Activated CD4-positive, alpha-beta T cell treated with anti-CD3 and anti-CD28 coated beads, Interleukin-2, Interleukin-6, amounts not matched to agents 100 ng/mL and 50 ng/mL, durations not matched to agents 16 hours and 8 hours (primary cell): ENCODE results near the gene PLIN1.
"Not testable (repeated sequence)": the region's sequence is repeated elsewhere in the genome, so short reads cannot be mapped to it uniquely, and the experiment has no call there.

ENCODE experiments used
- DNase-seq: peaks from one replicate; pipeline ENCODE4 v3.0.0-alpha.2; 2020

PLIN1 gene, protein sequence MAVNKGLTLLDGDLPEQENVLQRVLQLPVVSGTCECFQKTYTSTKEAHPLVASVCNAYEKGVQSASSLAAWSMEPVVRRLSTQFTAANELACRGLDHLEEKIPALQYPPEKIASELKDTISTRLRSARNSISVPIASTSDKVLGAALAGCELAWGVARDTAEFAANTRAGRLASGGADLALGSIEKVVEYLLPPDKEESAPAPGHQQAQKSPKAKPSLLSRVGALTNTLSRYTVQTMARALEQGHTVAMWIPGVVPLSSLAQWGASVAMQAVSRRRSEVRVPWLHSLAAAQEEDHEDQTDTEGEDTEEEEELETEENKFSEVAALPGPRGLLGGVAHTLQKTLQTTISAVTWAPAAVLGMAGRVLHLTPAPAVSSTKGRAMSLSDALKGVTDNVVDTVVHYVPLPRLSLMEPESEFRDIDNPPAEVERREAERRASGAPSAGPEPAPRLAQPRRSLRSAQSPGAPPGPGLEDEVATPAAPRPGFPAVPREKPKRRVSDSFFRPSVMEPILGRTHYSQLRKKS

DNA sequence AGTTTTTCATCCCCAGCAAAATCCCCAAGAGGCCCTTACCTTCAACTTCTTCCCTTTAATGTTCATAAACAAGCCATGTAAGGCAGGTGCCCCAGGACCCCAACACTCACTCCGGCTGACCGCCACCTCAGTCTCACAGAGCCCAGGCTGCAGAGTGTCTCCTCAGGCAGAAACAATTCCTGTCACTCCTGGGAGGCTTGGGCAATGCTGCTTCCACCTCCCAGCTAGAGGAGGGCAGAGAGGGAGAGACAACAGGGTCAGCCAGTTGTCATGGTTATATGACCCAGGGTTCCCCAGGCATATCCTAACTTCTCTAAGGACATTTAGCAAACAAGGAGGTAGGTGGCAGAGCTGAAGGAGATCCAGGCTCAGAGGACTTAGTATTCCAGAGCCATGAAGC lies at the start of gene PLIN1:
PLIN1 (minus strand) TSS at position 156 of the 400 bp plus-strand sequence. CDS start 1,878 bp downstream, outside the sequence.
- no peak for DNase-seq

DNA sequence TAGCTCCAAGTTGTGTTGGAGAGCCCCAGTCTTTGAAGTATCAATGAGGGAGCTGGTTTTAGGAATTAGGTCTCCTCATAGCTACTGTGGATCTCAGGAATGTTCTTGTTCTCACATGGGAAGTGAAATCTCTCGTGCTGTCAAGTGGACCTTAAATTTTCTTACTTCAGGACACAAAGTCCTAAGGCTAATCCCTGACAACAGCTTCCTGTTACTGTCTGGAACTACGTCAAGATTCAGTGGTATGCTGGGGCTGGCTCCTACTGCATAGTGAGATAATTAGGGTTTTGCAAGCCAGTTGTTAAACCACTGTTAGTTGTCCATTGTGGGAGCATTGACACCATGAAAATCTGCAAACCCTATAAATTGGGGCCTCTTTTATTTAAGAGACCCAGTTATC lies 49.1 kb upstream of the PLIN1 start:
- no peak for DNase-seq

DNA sequence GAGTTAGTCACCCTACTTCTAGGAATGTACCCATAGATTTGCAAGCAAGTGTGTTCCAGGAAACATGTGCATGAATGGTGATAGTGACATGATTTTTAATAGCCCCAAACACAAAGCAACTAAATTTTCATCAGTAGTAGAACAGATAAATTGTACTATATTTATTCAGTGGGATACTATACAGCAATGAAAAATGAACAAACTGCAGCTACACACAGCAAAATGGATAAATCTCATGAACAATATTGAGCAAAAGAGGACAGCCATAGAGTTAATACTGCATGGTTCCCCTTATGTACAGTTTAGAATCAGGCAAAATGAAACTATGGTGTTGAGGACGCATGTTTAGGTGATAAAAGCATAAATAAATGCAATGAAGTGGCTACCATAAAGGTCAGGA lies 45.9 kb upstream of the PLIN1 start:
- DNase-seq = no peak

DNA sequence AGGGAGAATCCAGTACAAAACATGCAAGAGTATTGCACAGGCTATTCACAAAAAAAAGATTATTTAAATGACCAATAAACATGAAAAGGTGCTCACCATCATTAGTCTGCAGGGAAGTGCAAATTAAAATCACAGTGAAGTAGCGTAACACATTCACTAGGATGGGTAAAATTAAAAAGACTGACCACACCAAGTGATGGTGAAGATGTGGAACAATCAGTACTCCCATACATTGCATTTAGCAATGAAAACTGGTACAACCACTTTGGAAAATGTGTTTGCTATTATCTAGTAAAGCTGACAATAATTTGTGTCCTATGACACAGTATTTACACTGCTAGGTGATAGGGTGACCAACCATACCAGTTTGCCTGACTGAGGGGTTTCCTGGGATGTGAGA lies 45.5 kb upstream of the PLIN1 start:
- no peak for DNase-seq

DNA sequence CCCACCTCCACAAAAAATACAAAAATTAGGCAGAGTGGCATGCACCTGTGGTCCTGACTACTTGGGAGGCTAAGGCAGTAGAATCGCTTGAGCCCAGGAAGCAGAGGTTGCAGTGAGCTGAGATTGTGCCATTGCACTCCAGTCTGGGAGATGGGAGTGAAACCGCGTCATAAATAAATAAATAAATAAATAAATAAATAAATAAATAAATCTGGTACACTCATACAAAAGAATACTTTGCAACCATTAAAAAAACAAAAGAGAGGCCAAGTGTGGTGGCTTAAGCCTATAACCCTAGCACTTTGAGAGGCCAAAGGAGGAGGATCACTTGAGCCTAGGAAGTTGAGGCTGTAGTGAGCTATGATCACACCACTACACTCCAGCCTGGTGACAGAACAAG lies 43.9 kb upstream of the PLIN1 start:
- no peak for DNase-seq

DNA sequence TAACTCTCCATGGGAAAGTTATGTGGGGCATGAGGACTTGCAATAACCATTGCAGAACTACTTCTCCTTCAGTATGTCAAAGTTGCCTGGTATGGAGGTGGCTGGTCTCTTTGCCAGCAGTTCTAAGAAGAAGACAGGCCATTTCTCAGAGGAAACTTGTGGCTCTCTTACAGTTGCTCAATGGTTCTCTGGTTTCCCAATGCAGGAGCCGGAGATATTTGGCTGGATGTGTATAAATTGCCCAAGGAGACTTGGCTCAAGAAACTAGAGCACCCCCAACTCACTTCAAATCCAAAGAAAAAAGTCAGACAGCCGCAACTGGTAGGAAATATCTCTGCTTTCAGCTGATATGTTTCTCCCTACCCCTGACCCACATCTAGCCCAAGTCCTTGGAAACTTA lies 35.6 kb upstream of the PLIN1 start:
- DNase-seq = no peak

DNA sequence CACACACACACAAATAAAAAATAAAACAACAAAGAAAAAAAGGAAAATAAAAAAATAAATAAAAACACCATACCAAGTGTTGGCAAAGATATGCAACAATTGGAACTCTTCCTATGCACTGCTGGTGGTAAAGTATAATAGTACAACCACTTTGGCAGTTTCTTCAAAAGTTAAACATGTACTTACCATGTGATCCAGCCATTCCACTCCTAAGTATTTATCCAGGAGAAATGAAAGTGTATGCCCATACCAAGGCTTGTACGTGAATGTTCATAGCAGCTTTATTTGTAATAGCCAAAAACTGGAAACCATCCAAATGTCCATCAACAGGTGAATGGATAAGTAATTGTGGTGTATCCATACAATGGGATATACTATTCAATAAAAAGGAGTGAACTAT lies 28.4 kb upstream of the PLIN1 start:
- no peak for DNase-seq

DNA sequence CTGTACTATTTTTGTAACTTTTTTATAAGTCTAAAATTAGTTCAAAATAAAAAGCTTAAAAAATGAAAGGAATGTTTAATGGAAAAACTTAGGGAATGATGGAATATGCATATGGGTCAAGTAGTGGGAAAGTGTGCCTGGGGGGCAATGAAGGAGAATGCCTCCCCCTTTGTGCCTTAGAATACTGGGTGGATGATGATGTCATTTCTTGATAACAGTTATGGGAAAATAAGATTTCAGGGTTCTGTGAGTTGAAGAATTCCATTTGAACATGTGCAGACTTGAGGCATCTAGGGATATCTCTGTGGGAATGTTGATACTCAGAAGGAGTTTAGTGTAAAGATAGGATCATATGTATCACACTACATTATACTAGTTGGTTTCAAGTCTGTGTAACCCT lies 25.2 kb upstream of the PLIN1 start:
- no peak for DNase-seq

DNA sequence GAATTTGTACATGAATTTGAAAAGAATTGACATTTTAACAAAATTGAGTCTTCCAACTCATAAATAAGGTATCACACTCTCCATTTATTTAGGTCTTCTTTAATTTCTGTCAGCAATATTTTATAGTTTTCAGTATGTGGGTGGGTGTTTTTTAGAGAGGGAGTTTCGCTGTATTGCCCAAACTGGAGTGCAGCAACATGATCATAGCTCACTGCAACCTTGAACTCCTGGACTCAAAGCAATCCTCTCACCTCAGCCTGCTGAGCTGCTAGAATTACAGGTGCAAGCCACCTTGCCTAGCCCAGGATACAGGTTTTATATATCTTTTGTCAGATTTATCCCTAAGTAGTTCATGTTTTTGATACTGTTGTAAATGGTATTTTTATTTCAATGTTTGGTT lies 16.0 kb upstream of the PLIN1 start:
- no peak for DNase-seq

DNA sequence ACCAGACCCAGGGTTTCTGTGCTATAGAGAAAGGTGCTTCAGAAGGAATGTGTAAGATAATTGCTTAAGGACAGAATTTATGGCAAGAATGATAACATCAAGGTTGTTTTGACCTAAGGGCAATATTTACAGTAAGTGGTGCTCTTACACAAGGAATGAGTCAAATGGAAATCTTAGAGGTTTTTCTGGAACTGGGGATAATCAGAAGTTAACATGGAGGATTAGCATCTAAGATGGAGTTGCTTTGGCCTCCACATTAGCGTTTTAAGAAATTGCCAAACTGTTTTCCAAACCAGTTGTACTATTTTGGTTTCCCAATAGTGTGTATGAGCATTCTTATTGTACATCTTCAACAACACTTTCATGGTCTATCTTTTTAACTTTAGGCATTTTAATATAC lies 14.5 kb upstream of the PLIN1 start:
- DNase-seq = peak; percentile 7

DNA sequence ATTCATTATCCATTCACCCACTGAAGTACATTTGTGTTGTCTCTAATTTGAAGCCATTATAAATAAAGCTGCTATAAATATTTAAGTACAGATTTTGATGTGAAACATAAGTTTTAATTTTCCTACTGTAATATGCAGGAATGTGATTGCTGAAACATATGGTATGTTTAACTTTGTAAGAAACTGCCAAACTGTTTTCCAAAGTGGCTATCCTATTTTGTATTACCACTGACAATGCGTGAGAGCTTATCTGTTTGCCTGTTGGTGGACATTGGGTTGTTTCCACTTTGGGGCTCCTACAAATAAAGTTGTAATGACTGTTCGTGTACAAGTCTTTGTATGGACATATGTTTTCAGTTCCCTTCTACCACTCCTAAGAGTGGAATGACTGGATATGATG lies 13.9 kb upstream of the PLIN1 start:
- DNase-seq = no peak

DNA sequence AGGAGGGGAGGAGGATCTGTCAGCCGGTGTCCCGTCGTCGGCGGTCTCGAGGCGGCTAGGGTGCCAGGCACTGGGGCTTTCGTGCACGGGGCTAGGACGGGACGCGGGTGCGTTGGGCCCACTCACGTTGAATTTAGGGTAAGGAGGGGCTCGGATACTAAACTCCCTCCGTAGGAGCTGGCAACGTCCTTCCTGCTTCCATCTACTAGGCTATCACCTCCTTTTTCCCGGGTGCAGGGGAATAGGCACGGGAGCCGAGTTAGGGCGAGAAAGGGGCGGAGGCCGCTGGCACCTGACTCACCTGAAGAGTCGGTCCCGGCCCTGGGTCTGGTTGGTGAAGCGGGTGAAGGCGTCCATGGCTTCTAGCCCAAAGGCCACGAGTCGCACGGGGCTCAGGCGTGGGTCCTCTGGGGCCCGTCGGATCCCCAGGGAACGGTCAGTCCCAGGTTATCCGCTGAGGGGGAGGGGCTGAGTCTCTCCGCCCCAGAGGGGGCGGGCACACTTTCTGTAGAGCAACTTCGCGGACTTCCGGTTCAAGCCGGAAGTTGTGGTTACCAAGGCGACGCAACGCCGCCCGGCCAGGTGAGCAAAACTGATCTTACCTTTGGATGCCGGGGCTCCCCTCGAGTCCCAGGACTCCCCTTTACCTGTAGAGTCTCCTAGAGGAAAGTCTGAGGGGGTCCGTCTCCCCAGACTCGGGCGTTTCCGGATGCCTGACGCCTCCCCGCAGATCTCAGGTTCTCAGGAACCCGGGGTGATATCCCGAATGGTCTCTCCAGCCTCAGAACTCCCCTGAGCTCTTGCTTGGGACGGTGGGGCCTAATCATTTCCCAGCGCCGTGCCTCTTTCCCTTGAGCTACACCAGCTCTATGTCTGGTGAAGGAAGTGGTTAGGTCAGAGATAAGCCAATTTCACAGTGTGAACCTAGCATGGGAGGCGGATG lies 11.4 kb upstream of the PLIN1 start, which contains the start of the genes PEX11A and WDR93:
PEX11A (minus strand) TSS at position 479 of the 943 bp plus-strand sequence; CDS start at position 357, 122 bp downstream.
WDR93 (plus strand) TSS at position 536 of the 943 bp plus-strand sequence. CDS start 10,936 bp downstream, outside the sequence.
- peak; percentile 84 for DNase-seq

DNA sequence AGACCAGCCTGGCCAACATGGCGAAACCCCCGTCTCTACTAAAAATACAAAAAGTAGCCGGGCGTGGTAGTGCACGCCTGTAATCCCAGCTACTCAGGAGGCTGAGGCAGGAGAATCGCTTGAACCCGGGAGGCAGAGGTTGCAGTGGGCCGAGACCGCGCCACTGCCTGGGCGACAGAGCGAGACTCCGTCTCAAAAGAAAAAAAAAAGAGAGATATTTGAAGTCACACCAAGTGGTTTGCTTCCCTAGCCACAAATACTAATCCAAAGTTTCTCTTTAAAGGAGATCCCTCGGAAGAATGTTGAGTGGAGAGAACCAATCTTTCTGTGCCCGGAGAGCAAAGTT lies 10.7 kb upstream of the PLIN1 start:
- not testable (repeated sequence) for DNase-seq

DNA sequence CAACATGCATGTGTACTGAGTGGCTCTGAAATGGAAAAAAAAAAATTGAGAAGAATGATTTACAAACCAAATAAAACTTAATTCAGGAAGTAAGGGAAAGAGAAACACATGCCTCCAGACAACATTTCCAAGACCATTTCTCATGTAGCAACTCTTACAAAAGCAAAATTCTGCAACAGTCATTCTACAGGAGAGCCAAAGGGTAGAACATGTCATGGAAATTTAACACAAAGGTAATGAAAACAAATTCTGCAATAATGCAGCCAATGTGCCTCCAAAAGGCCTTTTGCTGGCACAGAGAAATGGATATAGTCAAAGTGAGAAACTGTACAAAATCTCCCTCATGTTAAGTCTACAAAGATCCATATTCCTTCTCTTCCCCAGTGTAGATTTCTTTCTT lies 7.4 kb upstream of the PLIN1 start:
- DNase-seq = no peak

DNA sequence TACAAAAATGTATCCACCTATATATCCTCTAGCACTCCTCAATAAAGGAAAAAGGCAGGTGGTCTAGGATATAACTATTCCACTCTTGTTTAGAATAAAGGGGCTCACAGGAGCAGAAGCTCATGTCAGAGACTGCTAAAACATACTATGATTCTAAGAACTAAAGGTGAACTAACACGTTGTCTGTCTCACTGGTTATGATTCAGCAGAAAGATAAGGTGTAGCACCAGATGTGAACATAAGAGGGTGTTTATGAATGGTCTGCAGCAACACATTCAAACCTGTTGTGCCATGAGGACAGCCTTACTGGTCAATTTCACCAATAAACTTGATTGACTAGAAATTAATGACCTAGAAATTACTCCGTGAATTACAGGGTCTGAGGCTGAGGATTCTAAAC lies 6.8 kb upstream of the PLIN1 start:
- no peak for DNase-seq

DNA sequence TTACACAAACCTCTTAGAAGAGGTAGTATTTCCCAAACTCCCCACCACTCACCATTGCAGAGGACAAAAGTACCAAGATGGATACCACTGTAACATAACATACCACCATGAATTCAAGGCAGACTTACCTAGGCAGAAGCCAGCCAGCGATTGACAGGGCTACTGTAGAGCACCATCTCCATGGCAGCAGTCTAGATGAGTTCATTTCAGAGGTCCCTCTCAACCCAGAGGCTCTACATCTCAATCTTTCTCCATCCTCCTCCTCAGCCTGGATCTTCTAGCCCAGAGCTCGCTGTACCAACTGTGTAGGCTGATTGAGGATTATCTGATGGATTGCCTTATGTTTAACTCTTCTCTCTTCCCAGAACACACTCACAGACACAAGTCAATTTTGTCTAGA lies 2.0 kb upstream of the PLIN1 start:
- no peak for DNase-seq

DNA sequence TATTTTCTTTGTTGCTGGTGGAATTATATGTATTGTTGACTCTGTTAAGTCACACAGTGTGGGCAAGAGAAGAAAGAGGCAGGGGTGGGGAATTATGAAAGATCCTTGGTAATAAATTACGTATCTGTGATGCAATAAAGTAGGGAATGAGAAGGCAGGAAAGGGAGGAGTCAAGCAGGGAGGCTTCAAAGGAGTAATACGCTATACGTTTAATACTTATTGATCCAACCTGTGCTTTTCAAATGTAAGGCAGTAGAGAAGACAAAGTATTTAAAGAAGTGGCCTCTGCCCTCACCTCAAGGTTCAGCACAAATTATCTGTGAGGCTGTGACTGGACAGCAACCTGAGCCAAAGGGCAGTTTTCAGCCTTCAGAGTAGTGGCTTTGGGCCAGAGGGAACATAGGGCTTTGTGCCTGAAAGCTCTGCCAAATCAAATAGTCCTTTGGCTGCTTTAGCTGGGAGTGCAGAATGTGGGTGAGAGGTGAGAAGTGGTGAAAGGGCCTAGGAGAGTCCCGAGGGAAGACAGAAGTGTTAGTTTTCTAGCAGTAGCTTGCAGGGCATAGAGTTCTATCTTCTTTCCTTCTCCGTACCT lies 1.2 kb upstream of the PLIN1 start:
- DNase-seq = no peak

DNA sequence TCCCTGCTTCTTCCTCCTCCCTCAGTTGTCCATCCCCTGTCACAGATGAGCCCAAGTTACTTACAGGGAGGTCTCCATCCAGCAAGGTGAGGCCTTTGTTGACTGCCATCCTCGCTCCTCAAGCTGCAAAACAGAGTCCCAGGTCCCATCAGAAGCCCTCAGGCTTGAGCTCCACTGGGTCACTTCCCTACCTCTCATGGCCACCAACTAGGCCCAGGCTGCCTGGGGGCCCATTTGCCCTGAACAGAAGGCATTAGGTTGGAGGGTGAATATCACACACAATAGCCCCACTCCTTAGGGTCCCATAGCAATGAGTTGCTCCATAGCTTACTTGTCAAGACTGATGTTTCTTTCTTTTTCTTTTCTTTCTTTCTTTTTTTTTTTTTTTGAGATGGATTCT lies 1.8 kb downstream of the PLIN1 start:
- no peak for DNase-seq

DNA sequence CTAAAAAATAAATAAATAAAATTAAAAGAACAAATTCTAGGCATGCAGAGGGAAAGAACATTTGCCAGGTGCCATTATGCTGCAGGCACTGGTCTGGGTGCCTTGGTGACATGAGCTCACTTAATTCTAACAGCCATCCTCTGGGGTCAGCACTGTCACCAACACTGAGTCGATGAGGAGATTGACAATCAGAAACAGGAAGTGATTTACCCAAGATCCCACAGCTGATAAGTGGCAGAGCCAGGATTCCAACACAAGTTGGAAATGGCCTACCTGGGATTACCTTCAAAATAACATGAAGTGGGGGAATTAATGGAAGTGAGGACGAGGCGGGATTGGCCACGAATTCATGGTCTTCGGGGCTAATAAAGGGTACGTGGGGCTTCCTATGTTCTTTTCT lies 3.6 kb downstream of the PLIN1 start:
- DNase-seq = no peak

DNA sequence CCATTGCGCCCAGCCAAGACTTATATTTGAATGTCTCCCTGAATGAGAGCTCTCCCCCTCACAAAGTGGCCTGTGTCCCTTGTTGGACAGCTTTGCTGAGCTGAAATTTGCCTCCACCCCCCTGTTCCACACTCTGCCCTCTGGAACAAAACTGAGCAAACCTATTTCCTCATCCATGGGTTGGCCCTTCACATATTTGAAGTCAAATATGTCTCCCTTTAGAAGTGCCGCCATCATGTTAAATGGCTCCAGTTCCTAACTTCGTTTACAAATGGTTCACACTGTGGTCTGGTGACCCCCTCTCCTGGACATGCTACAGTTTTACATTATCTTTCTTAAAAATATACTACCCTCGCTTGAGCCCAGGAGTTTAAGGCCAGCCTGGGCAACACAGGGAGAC lies 4.6 kb downstream of the PLIN1 start:
- no peak for DNase-seq

DNA sequence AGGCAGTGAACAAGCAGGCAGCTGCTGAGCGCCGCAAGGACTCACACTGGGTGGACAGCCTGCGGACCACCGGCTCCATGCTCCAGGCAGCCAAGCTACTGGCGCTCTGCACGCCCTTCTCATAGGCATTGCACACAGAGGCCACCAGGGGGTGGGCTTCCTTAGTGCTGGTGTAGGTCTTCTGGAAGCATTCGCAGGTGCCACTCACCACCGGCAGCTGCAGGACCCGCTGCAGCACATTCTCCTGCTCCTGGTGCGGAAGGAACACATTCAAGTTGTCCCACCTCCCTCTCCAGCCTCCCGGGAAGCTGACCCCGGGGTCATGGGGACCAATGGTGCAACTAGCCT lies 6.0 kb downstream of the PLIN1 start:
- DNase-seq = peak; percentile 34

DNA sequence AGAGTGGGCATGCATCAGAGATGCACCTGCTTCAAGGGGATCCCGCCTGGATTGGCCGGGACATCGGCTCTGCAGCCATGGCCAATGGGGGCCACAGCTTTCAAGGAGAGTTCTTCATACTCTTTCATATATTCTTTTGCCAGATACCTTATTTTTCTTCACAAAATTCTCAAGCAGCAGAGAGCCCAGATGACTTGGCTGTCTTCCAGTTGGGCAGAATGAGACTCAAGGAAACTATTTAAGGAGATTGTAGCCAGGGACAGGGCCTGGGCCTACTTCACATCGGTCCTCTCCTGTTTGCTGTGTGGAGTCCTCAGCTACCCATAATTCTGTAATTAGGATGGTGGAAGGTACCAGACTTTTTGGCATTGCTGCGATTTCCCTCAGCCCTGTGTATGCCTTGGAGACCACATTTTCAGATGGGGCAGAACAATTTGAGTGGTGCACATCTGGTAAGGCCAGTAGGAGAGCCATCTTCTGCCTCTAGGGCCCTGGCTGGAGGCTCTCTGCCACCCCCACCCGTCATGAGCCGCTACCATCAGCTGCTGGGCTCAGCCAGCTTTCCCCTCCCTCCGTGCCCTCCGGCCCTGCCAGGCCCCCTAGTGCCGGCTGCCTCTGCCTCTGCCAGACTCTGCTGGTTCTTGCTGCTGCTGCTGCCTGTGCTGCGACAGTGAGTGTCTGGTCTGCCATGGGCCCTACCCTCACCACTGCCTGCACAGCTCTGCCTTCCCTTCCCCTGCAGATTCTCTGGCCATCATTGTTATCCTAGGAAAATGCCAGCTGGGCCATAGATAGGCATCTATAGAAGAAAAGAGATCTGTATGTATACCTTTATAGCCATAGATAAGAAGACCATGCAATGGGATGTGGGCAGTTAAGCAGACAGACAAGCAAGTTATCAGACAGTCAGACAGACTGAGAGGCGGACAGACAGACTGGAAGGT lies 6.7 kb downstream of the PLIN1 start:
- DNase-seq = no peak
